Psoas muscle (tissue), 8 donors: Measurements from ENCODE around the gene MED19. TPM values are rescaled to one million over a fixed set of nuclear protein-coding genes. Genes with fewer than 3 reads are reported as not detected.

Source experiments
- ATAC-seq, 4 donors: fragments of 200-7000 bp; cut with Tn5 transposase; one replicate each; pipeline ENCODE4 v1.9.1; 2020; ENCODE audit warnings: moderate library complexity in 3 of 4, mild to moderate bottlenecking in 2 of 4
- DNase-seq, 2 donors: peaks; one replicate each; pipeline ENCODE4 v3.0.0-alpha.2; 2020
- H3K27ac ChIP-seq: fragments of 200-600 bp; one replicate; pipeline ENCODE4 v1.8.0; 2022
- H3K27me3 ChIP-seq, 3 donors: fragments of 200-600 bp in 1 of 3; one replicate each; pipeline versions ENCODE4 v1.6.1 to v1.8.0; 2013 to 2022; ENCODE audit warnings: low read length in 2 of 3, mild to moderate bottlenecking in 2 of 3, moderate library complexity in 1 of 3; ENCODE audit not compliant: insufficient read depth in 3 of 3
- H3K36me3 ChIP-seq, 2 donors: fragments of 200-600 bp in 1 of 2; one replicate each; pipeline versions ENCODE4 v1.6.1 to v1.8.0; 2013 to 2022; ENCODE audit warnings: low read depth in 1 of 2, mild to moderate bottlenecking in 1 of 2, moderate library complexity in 1 of 2; ENCODE audit not compliant: insufficient read depth in 1 of 2
- H3K4me1 ChIP-seq: fragments of 200-600 bp; one replicate; pipeline ENCODE4 v1.8.0; 2022
- H3K4me3 ChIP-seq: fragments of 200-600 bp; one replicate; pipeline ENCODE4 v1.8.0; 2022; ENCODE audit warnings: mild to moderate bottlenecking
- H3K9me3 ChIP-seq: fragments of 200-600 bp; one replicate; pipeline ENCODE4 v1.8.0; 2022
- CTCF ChIP-seq: fragments of 200-600 bp; IDR thresholded peaks from one replicate; pipeline ENCODE4 v1.8.0; 2022; ENCODE audit warnings: antibody characterized with exemption
- WGBS, 3 donors: extraction: QIAGEN DNeasy Blood & Tissue Kit; methylation state at CpG; one replicate each; pipeline versions ENCODE4 v1.1.6 to v1.1.7; 2013; 5-methylcytosine and 5-hydroxymethylcytosine counted together
- intact Hi-C, 2 donors: fragments of 100-400 bp; cut with DNase I; formaldehyde crosslinking; loops; one replicate each; pipeline versions ENCODE4 v1.11.0 to v1.14.2; 2022
- polyA plus RNA-seq, 3 donors: library from polyadenylated mRNA; stranded (reverse); fragments of 200-250 nt; gene quantifications; one replicate each; pipeline ENCODE4 v1.2.3, GENCODE V29; 2013
- total RNA-seq, 4 donors: library from RNA; stranded (reverse); fragmentation: NEBNext Ultra II Directional in 2 of 4; extraction: Animal tissue kit (Norgen Biotek cat#: 25700) in 2 of 4; gene quantifications; one replicate each; pipeline versions ENCODE4 v1.2.1 to v1.2.4, GENCODE V29; 2021 to 2023
- donor health status: healthy with polysubstance abuse.
- donor health status: DM: no; HTN: no; CAD: no; lungs with moderate emphysema.
- donor health status: Bipolar disorder and iron deficiency.
- donor health status: healthy.
- donor health status: DM: yes; HTN: yes; CAD: no.
- donor health status: DM: no; HTN: no; CAD: no.
- donor health status: DM: no; HTN: no; CAD: no.
- donor health status: DM: yes; HTN: yes; CAD: no.

The MED19 gene
- total and polyA plus RNA-seq, 7 donors = 6.7 to 19.7 (median 9.4) TPM

- no peak for TF ChIP-seq CTCF
- no peak overlapping the region for H3K27ac ChIP-seq
- no peak overlapping the region for H3K4me3 ChIP-seq
- no peaks in the 10 kb centered on the region for H3K9me3 ChIP-seq
- no peaks in the 10 kb centered on the region for H3K27me3 ChIP-seq
- DNase-seq = no peak
- intact Hi-C loops = no loop called here
- H3K4me1 ChIP-seq = no peaks in the 10 kb centered on the region
- WGBS, 3 donors = 88 to 92% (median 89%) methylated on average over 4 of the region's 4 CpGs
- H3K36me3 ChIP-seq = peaks cover 12 to 68% of the 10 kb centered on the region in 2 donors
- no peak for ATAC-seq
These were observed 32.6 kb downstream of the MED19 start for GRCh38 chr11:57679396-57679795.

GRCh38 chr11:57675176-57675941 is 36.7 kb downstream of the MED19 start:
- DNase-seq = no peak
- Histone ChIP-seq H3K4me1 (peaks cover 6% of the 10 kb centered on the region), H3K27ac (no peak overlapping the region), H3K9me3 (no peaks in the 10 kb centered on the region), H3K27me3 (no peaks in the 10 kb centered on the region), H3K36me3 (peaks cover 16 to 51% of the 10 kb centered on the region in 2 donors), H3K4me3 (no peak overlapping the region)
- no peak for TF ChIP-seq CTCF
- intact Hi-C loops = no loop called here
- ATAC-seq = no peak
- WGBS, 3 donors = 83 to 90% (median 86%) methylated on average over 3 of the region's 3 CpGs

GRCh38 chr11:57674251-57674650 is 37.8 kb downstream of the MED19 start:
- no peaks in the 10 kb centered on the region for H3K27me3 ChIP-seq
- no peak overlapping the region for H3K27ac ChIP-seq
- H3K4me3 ChIP-seq = no peak overlapping the region
- H3K36me3 ChIP-seq = peaks cover 16 to 50% of the 10 kb centered on the region in 2 donors
- no peak for ATAC-seq
- H3K4me1 ChIP-seq = peaks cover 17% of the 10 kb centered on the region
- no peak for TF ChIP-seq CTCF
- intact Hi-C loops = loop anchor here in 1 of 2 donors (5.0 kb wide), 1 partner anchor 33 kb away; no protein-coding TSS in a partner anchor
- H3K9me3 ChIP-seq = no peaks in the 10 kb centered on the region
- no peak for DNase-seq

- DNase-seq (no peak), ATAC-seq (peak; percentile 3 to 17 (median 12))
- Histone ChIP-seq H3K36me3 (peaks cover 7 to 14% of the 10 kb centered on the region in 2 donors), H3K27me3 (no peaks in the 10 kb centered on the region), H3K4me1 (peaks cover 20% of the 10 kb centered on the region), H3K9me3 (no peaks in the 10 kb centered on the region), H3K27ac (peak overlapping the region; percentile 99), H3K4me3 (peak overlapping the region; percentile 92)
- no peak for TF ChIP-seq CTCF
- intact Hi-C loops = loop anchor here in 1 of 2 donors (5.0 kb wide), 1 partner anchor 44 kb away; the partner anchor contains the start of genes MED19 and TMX2
- WGBS, 3 donors = 0 to 1% (median 0%) methylated on average over 31 of the region's 31 CpGs
These were observed 43.6 kb downstream of the MED19 start for GRCh38 chr11:57668434-57668782.
